H1 (cell line): ENCODE measurements around the gene RPS6KA5. TPM values are rescaled to one million over a fixed set of nuclear protein-coding genes. Genes with fewer than 3 reads are reported as not detected.

Experiments used
- CTCF ChIA-PET: fragments of 300-600 bp; sonication (Branson Sonifier 250); formaldehyde crosslinking; loops from one replicate; lab custom pipeline; 2021; ENCODE audit not compliant: partially characterized antibody; lab: Charles Lee
- POLR2A ChIA-PET: fragments of 300-600 bp; sonication (Branson Sonifier 250); formaldehyde crosslinking; loops from one replicate; lab custom pipeline; 2021; ENCODE audit warnings: inconsistent platforms; ENCODE audit not compliant: partially characterized antibody; lab: Charles Lee
- DNase-seq, 2 experiments: peaks; one replicate each; pipeline versions ENCODE4 v3.0.0 to v3.0.0-alpha.2; 2010 to 2022; ENCODE audit warnings: low spot score in 2 of 2, low read depth in 1 of 2, mixed read lengths in 1 of 2
- FAIRE-seq: peaks from 2 replicates; lab custom pipeline; 2011; peaks lifted over from hg19 to GRCh38; lab: Jason Lieb, UNC
- H2AFZ ChIP-seq: 2 replicates; pipeline ENCODE4 v1.8.1; 2012; ENCODE audit warnings: low read length, inconsistent platforms
- H2AK5ac ChIP-seq: 2 replicates; pipeline ENCODE4 v1.6.1; 2013; ENCODE audit warnings: low read depth, low read length
- H2BK120ac ChIP-seq: replicated peaks from 2 replicates; pipeline ENCODE3; 2013; ENCODE audit warnings: low read depth, low read length, inconsistent platforms
- H2BK12ac ChIP-seq: 2 replicates; pipeline ENCODE4 v1.6.1; 2013; ENCODE audit warnings: low read depth, low read length
- H2BK15ac ChIP-seq: 2 replicates; pipeline ENCODE4 v1.6.1; 2013; ENCODE audit warnings: low read length
- H2BK20ac ChIP-seq: 2 replicates; pipeline ENCODE4 v1.6.1; 2013; ENCODE audit warnings: low read length
- H2BK5ac ChIP-seq: 2 replicates; pipeline ENCODE4 v1.6.1; 2013; ENCODE audit warnings: low read depth, low read length
- H3K14ac ChIP-seq: 2 replicates; pipeline ENCODE4 v1.6.1; 2013; ENCODE audit warnings: inconsistent platforms; ENCODE audit not compliant: insufficient read length
- H3K18ac ChIP-seq: 2 replicates; pipeline ENCODE4 v1.6.1; 2013; ENCODE audit warnings: low read length; ENCODE audit errors: extremely low read depth
- H3K23ac ChIP-seq: 2 replicates; pipeline ENCODE4 v1.6.1; 2013; ENCODE audit warnings: inconsistent platforms; ENCODE audit not compliant: insufficient read length
- H3K23me2 ChIP-seq: 2 replicates; pipeline ENCODE4 v1.6.1; 2013; ENCODE audit warnings: low read depth, low read length
- H3K27ac ChIP-seq: 2 replicates; pipeline ENCODE4 v1.6.1; 2011; ENCODE audit warnings: low read depth, low read length, inconsistent platforms
- H3K27me3 ChIP-seq, 4 experiments: replicated peaks in 1 of 4; 1 replicate in 1 of 4; 2 replicates in 3 of 4; pipeline versions ENCODE4 v1.6.1 to v1.8.1; 2011 to 2013; ENCODE audit warnings: low read length in 3 of 4, mild to moderate bottlenecking in 3 of 4, inconsistent platforms in 2 of 4, mixed read lengths in 2 of 4, moderate library complexity in 1 of 4; ENCODE audit not compliant: control insufficient read depth in 3 of 4, insufficient read depth in 3 of 4; ENCODE audit errors: extremely low read depth in 1 of 4
- H3K36me3 ChIP-seq, 4 experiments: 2 replicates each; pipeline versions ENCODE4 v1.6.1 to v1.8.1; 2011 to 2013; ENCODE audit warnings: mild to moderate bottlenecking in 4 of 4, low read length in 3 of 4, moderate library complexity in 2 of 4, control low read depth in 1 of 4, inconsistent platforms in 1 of 4; ENCODE audit not compliant: insufficient read depth in 4 of 4, control insufficient read depth in 2 of 4
- H3K4ac ChIP-seq: replicated peaks from 2 replicates; pipeline ENCODE3; 2013; ENCODE audit warnings: low read length, low read depth, mixed read lengths, inconsistent platforms; ENCODE audit not compliant: insufficient read length
- H3K4me1 ChIP-seq, 4 experiments: replicated peaks in 1 of 4; 1 replicate in 1 of 4; 2 replicates in 3 of 4; pipeline versions ENCODE4 v1.6.1 to v1.8.1; 2011 to 2013; ENCODE audit warnings: low read length in 3 of 4, inconsistent platforms in 2 of 4, mixed read lengths in 1 of 4; ENCODE audit not compliant: insufficient read depth in 4 of 4, control insufficient read depth in 3 of 4
- H3K4me2 ChIP-seq, 2 experiments: 2 replicates each; pipeline versions ENCODE4 v1.6.1 to v1.8.1; 2011 to 2013; ENCODE audit warnings: low read depth in 2 of 2, low read length in 2 of 2, control low read depth in 1 of 2, inconsistent platforms in 1 of 2, mild to moderate bottlenecking in 1 of 2; ENCODE audit not compliant: insufficient read depth in 1 of 2
- H3K4me3 ChIP-seq, 4 experiments: fragments of 200-600, 300-600 bp in 1 of 4; sonication (generic), shearing (Covaris generic), sonication (Bioruptor Twin) in 1 of 4; 2 replicates each; pipeline versions ENCODE4 v1.5.1 to v1.8.1; 2011 to 2016; ENCODE audit warnings: low read length in 4 of 4, low read depth in 3 of 4, control low read depth in 2 of 4, inconsistent platforms in 2 of 4, mild to moderate bottlenecking in 2 of 4, mixed read lengths in 1 of 4, moderate library complexity in 1 of 4; ENCODE audit not compliant: insufficient read depth in 2 of 4; ENCODE audit errors: extremely low read depth in 1 of 4
- H3K56ac ChIP-seq: replicated peaks from 2 replicates; pipeline ENCODE3; 2013; ENCODE audit warnings: low read depth, mild to moderate bottlenecking, mixed read lengths, low read length, inconsistent platforms; ENCODE audit not compliant: insufficient read length
- H3K79me1 ChIP-seq: 2 replicates; pipeline ENCODE4 v1.6.1; 2013; ENCODE audit warnings: low read depth, low read length, control low read depth
- H3K79me2 ChIP-seq, 2 experiments: 2 replicates each; pipeline versions ENCODE4 v1.6.1 to v1.8.1; 2012 to 2013; ENCODE audit warnings: low read length in 2 of 2, mild to moderate bottlenecking in 2 of 2, inconsistent platforms in 1 of 2; ENCODE audit not compliant: insufficient read depth in 2 of 2, control insufficient read depth in 1 of 2
- H3K9ac ChIP-seq, 4 experiments: replicated peaks in 1 of 4; 1 replicate in 1 of 4; 2 replicates in 3 of 4; pipeline versions ENCODE4 v1.6.1 to v1.8.1; 2011 to 2013; ENCODE audit warnings: low read depth in 3 of 4, low read length in 3 of 4, control low read depth in 2 of 4, mild to moderate bottlenecking in 2 of 4, moderate library complexity in 2 of 4, inconsistent platforms in 1 of 4; ENCODE audit errors: extremely low read depth in 1 of 4
- H3K9me3 ChIP-seq, 2 experiments: 2 replicates each; pipeline versions ENCODE4 v1.6.1 to v1.8.1; 2012 to 2013; ENCODE audit warnings: mild to moderate bottlenecking in 2 of 2, moderate library complexity in 2 of 2, control low read depth in 1 of 2, inconsistent platforms in 1 of 2, low read depth in 1 of 2, low read length in 1 of 2, mixed read lengths in 1 of 2; ENCODE audit not compliant: insufficient read depth in 2 of 2
- H4K20me1 ChIP-seq, 2 experiments: replicated peaks in 1 of 2; 2 replicates each; pipeline versions ENCODE3 to v1.8.1; 2011 to 2013; ENCODE audit warnings: inconsistent platforms in 2 of 2, low read length in 2 of 2, mild to moderate bottlenecking in 1 of 2; ENCODE audit not compliant: insufficient read depth in 2 of 2, control insufficient read depth in 1 of 2
- H4K5ac ChIP-seq: 2 replicates; pipeline ENCODE4 v1.6.1; 2013; ENCODE audit warnings: low read length, low read depth, mixed read lengths, inconsistent platforms; ENCODE audit not compliant: insufficient read length
- H4K8ac ChIP-seq: 2 replicates; pipeline ENCODE4 v1.8.0; 2013; ENCODE audit warnings: mild to moderate bottlenecking, moderate library complexity, low read length, inconsistent platforms; ENCODE audit not compliant: insufficient read depth; ENCODE audit errors: extremely low read depth
- H4K91ac ChIP-seq: replicated peaks from 2 replicates; pipeline ENCODE3; 2013; ENCODE audit warnings: low read length, mixed read lengths, inconsistent platforms; ENCODE audit not compliant: insufficient read length
- CTBP2 ChIP-seq: IDR thresholded peaks from 2 replicates; pipeline ENCODE4 v1.7.0; 2011; ENCODE audit warnings: borderline replicate concordance, mild to moderate bottlenecking, moderate library complexity, mixed read lengths, low read length; ENCODE audit not compliant: insufficient read depth, insufficient read length
- GABPA ChIP-seq: IDR thresholded peaks from 2 replicates; pipeline ENCODE4 v1.6.1; 2011; ENCODE audit warnings: mild to moderate bottlenecking, low read length, moderate library complexity, borderline replicate concordance; ENCODE audit not compliant: insufficient read depth
- JUND ChIP-seq: IDR thresholded peaks from 2 replicates; pipeline ENCODE4 v1.6.1; 2011; ENCODE audit warnings: mild to moderate bottlenecking, improper control_type of control experiment, low read length
- SP4 ChIP-seq: IDR thresholded peaks from 2 replicates; pipeline ENCODE4 v1.6.1; 2012; ENCODE audit warnings: low read length, inconsistent platforms
- SRF ChIP-seq: IDR thresholded peaks from 2 replicates; pipeline ENCODE4 v1.6.1; 2011; ENCODE audit warnings: mild to moderate bottlenecking, low read depth, low read length, moderate library complexity
- WGBS, 2 experiments: shearing (Covaris generic) in 1 of 2; methylation state at CpG; one replicate each; pipeline versions ENCODE4 v1.1.6 to v1.1.7; 2013 to 2015; ENCODE audit warnings: low lambda C conversion rate in 2 of 2, mixed read lengths in 2 of 2, inconsistent platforms in 1 of 2, low coverage in 1 of 2, missing lambda C conversion rate in 1 of 2; ENCODE audit not compliant: insufficient replicate concordance in 2 of 2, insufficient coverage in 1 of 2, insufficient read length in 1 of 2; ENCODE audit errors: extremely low coverage in 1 of 2, missing lambda C conversion rate in 1 of 2; 5-methylcytosine and 5-hydroxymethylcytosine counted together
- polyA plus RNA-seq, 7 experiments: library from polyadenylated mRNA; depleted of rRNA in 3 of 7; stranded (reverse) in 5 of 7; unstranded in 2 of 7; fragments of >200 nt in 5 of 7; fragments of 200-250 nt in 2 of 7; gene quantifications; 1 replicate in 5 of 7; 2 replicates in 1 of 7; 4 replicates in 1 of 7; pipeline versions ENCODE4 v1.2.1 to v1.2.3, GENCODE V29; 2011 to 2013; ENCODE audit warnings: missing spikeins in 2 of 7, mixed read lengths in 2 of 7
- total RNA-seq: library from RNA; stranded (reverse); fragmentation: NEBNext Ultra II Directional; extraction: Animal tissue kit (Norgen Biotek cat#: 25700); gene quantifications from 2 replicates; pipeline ENCODE4 v1.2.1, GENCODE V29; 2021

Gene RPS6KA5
- total and polyA plus RNA-seq, 2 of the 8 experiments (the other 6 are each of a cell fraction or from before 2014, with no cell fraction given), result 0.85 to 3.1 TPM

GRCh38 chr14:90871605-90872233, 188.7 kb downstream of the RPS6KA5 start:
- CTCF ChIA-PET, result interaction anchor here (0.5 kb wide), 1 partner anchor 10 kb away, joined by 4 read pairs; no protein-coding TSS in a partner anchor

More at GRCh38 chr14:90871605-90872233, 188.7 kb downstream of the RPS6KA5 start:
- H3K14ac ChIP-seq, result no peak overlapping the region
- DNase-seq (no peak), FAIRE-seq (no peak)
- H3K79me1 ChIP-seq, result no peaks in the 10 kb centered on the region
- no peak overlapping the region for H2BK5ac ChIP-seq
- no peak overlapping the region for H3K56ac ChIP-seq
- WGBS, 2 experiments, result 85% methylated on average over 9 of the region's 9 CpGs; no CpG with 5 or more reads in 1 of the 2 experiments
- no peak overlapping the region for H2BK12ac ChIP-seq
- H3K27me3 ChIP-seq, result no peaks in the 10 kb centered on the region
- H3K23me2 ChIP-seq, result no peaks in the 10 kb centered on the region
- H2AFZ ChIP-seq, result no peak overlapping the region
- POLR2A ChIA-PET, result no interaction called here
- no peak overlapping the region for H3K4ac ChIP-seq
- no peak overlapping the region for H4K5ac ChIP-seq
- H3K9me3 ChIP-seq, result no peaks in the 10 kb centered on the region
- H3K4me3 ChIP-seq, result no peak overlapping the region
- no peak overlapping the region for H3K23ac ChIP-seq
- no peak overlapping the region for H4K91ac ChIP-seq
- TF ChIP-seq JUND (no peak), SP4 (no peak), CTBP2 (no peak), GABPA (no peak), SRF (no peak)
- peaks cover 0 to 3% (median 0%) of the 10 kb centered on the region in 4 experiments; a peak in 2 of 7 replicates for H3K4me1 ChIP-seq
- H3K27ac ChIP-seq, result no peak overlapping the region
- no peak overlapping the region for H2BK15ac ChIP-seq
- no peaks in the 10 kb centered on the region for H4K20me1 ChIP-seq
- no peak overlapping the region for H4K8ac ChIP-seq
- no peak overlapping the region for H2AK5ac ChIP-seq
- H3K4me2 ChIP-seq, result no peak overlapping the region
- peak overlapping the region; percentile 61 for H2BK120ac ChIP-seq
- H3K18ac ChIP-seq, result no peak overlapping the region
- no peak overlapping the region for H2BK20ac ChIP-seq
- no peaks in the 10 kb centered on the region for H3K79me2 ChIP-seq
- H3K9ac ChIP-seq, result no peak overlapping the region
- no peaks in the 10 kb centered on the region; a peak in 1 of 8 replicates for H3K36me3 ChIP-seq
